ENCODE measurements around the gene SORCS3. TPM values are rescaled to one million over a fixed set of nuclear protein-coding genes. Genes with fewer than 3 reads are reported as not detected.

Gene SORCS3
- total RNA-seq, 1 experiment from 2014 or later, result 0.04 TPM

- H3K9ac ChIP-seq (ENCODE audit: extremely low read depth, insufficient read length, low read length), result no peak overlapping the region
- no peaks in the 10 kb centered on the region for H3K79me2 ChIP-seq (ENCODE audit: insufficient read depth, low read length)
- H2AK5ac ChIP-seq (ENCODE audit: insufficient read length, low read length), result no peak overlapping the region
- Mint-ChIP-seq H3K4me3 (no peak overlapping the region), H3K4me1 (peaks cover 3% of the 10 kb centered on the region in 2 experiments; a peak in 3 of 4 replicates), H3K36me3 (ENCODE audit: insufficient read depth in 1 of 3, low read depth in 3 of 3) (peaks cover 10 to 15% (median 10%) of the 10 kb centered on the region in 3 experiments; a peak in 6 of 7 replicates), H3K27ac (no peak overlapping the region), H3K27me3 (ENCODE audit: low read depth) (no peaks in the 10 kb centered on the region), H3K9me3 (peaks cover 12% of the 10 kb centered on the region in 2 experiments)
- H3K79me1 ChIP-seq (ENCODE audit: insufficient read depth, low read depth, low read length, poor library complexity, severe bottlenecking), result no peaks in the 10 kb centered on the region
- H3K14ac ChIP-seq (ENCODE audit: insufficient read depth, low read length), result no peak overlapping the region
- WGBS (ENCODE audit: extremely low coverage, insufficient read length, low lambda C conversion rate), result no CpG with 5 or more reads among the region's 3 CpGs
- no peaks in the 10 kb centered on the region for H3K9me3 ChIP-seq (ENCODE audit: control insufficient read depth, low read depth, low read length)
- no peak overlapping the region for H3K23ac ChIP-seq (ENCODE audit: insufficient read length, low read depth, low read length)
- no peak overlapping the region for H3K56ac ChIP-seq (ENCODE audit: insufficient read length, low read depth, low read length)
- H3K18ac ChIP-seq (ENCODE audit: insufficient read length, low read depth, low read length), result no peak overlapping the region
- DNase-seq, result no peak
- H3T11ph ChIP-seq (ENCODE audit: low read length), result no peak overlapping the region
- TF ChIP-seq, protein P1, sequence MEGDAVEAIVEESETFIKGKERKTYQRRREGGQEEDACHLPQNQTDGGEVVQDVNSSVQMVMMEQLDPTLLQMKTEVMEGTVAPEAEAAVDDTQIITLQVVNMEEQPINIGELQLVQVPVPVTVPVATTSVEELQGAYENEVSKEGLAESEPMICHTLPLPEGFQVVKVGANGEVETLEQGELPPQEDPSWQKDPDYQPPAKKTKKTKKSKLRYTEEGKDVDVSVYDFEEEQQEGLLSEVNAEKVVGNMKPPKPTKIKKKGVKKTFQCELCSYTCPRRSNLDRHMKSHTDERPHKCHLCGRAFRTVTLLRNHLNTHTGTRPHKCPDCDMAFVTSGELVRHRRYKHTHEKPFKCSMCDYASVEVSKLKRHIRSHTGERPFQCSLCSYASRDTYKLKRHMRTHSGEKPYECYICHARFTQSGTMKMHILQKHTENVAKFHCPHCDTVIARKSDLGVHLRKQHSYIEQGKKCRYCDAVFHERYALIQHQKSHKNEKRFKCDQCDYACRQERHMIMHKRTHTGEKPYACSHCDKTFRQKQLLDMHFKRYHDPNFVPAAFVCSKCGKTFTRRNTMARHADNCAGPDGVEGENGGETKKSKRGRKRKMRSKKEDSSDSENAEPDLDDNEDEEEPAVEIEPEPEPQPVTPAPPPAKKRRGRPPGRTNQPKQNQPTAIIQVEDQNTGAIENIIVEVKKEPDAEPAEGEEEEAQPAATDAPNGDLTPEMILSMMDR (conservative IDR thresholded peaks at IDR 0.05), result no peak
- no peaks in the 10 kb centered on the region for H4K20me1 ChIP-seq (ENCODE audit: control insufficient read depth, insufficient read depth, insufficient read length)
- H4K5ac ChIP-seq (ENCODE audit: insufficient read length, low read depth, low read length), result no peak overlapping the region
- no peak overlapping the region for H2BK120ac ChIP-seq (ENCODE audit: low read depth, low read length, poor library complexity, severe bottlenecking)
- H4K8ac ChIP-seq (replicated peaks; ENCODE audit: insufficient read length, low read depth, low read length), result no peak overlapping the region
- no peak overlapping the region for H2BK12ac ChIP-seq (ENCODE audit: insufficient read length, low read depth, low read length)
- H3K23me2 ChIP-seq (ENCODE audit: insufficient read length, low read depth, low read length, poor library complexity, severe bottlenecking), result no peaks in the 10 kb centered on the region
- H2AFZ ChIP-seq (ENCODE audit: low read length), result no peak overlapping the region
- H3K27me3 ChIP-seq (ENCODE audit: insufficient read depth, low read length), result no peaks in the 10 kb centered on the region
- no peak overlapping the region for H2BK15ac ChIP-seq (ENCODE audit: low read depth, low read length)
- H3K4ac ChIP-seq (ENCODE audit: low read depth, low read length), result no peak overlapping the region
- no peak overlapping the region for H4K91ac ChIP-seq (ENCODE audit: insufficient read length, low read depth, low read length)
- no peak overlapping the region for H3K4me2 ChIP-seq (ENCODE audit: insufficient read depth, insufficient read length, low read length)
- H2BK5ac ChIP-seq (ENCODE audit: insufficient read length, low read length), result no peak overlapping the region
- no peak overlapping the region for H3K27ac ChIP-seq (ENCODE audit: insufficient read length, low read depth, low read length)
- no peaks in the 10 kb centered on the region for H3K4me1 ChIP-seq (ENCODE audit: insufficient read depth, low read length)
- H2BK20ac ChIP-seq (ENCODE audit: low read depth, low read length, poor library complexity, severe bottlenecking), result no peak overlapping the region
Measured at GRCh38 chr10:105121743-105122142, 480.7 kb downstream of the SORCS3 start.

Measured in H9 (cell line).